IMR-90 (cell line): ENCODE data around the gene CAPN5. TPM values are rescaled to one million over a fixed set of nuclear protein-coding genes. Genes with fewer than 3 reads are reported as not detected.

Experiments used
- ATAC-seq: fragments of 200-7000 bp; cut with Tn5 transposase; 2 replicates; pipeline ENCODE4 v1.9.1; 2020; ENCODE audit warnings: low read depth, mild to moderate bottlenecking, moderate library complexity
- BruUV-seq: library from RNA; stranded (reverse); fragments of 400-500 nt; replicated peaks from 2 replicates; lab custom pipeline; 2021; lab: Mats Ljungman, UMichigan
- CTCF ChIA-PET: fragments of 300-600 bp; formaldehyde crosslinking; extraction: SDS; loops from one replicate; lab custom pipeline; 2021; ENCODE audit warnings: antibody characterized with exemption; lab: Yijun Ruan, JAX
- POLR2A ChIA-PET: fragments of 300-600 bp; sonication (Branson Sonifier 250); formaldehyde crosslinking; loops from one replicate; lab custom pipeline; 2022; ENCODE audit warnings: antibody characterized with exemption; ENCODE audit not compliant: unreplicated experiment; lab: Charles Lee
- DNase-seq: peaks from one replicate; pipeline ENCODE4 v3.0.0; 2013
- H2AFZ ChIP-seq: replicated peaks from 2 replicates; pipeline ENCODE3; 2013; ENCODE audit warnings: low read length, mild to moderate bottlenecking; ENCODE audit not compliant: poor library complexity
- H2AK5ac ChIP-seq: 2 replicates; pipeline ENCODE4 v1.6.1; 2013; ENCODE audit warnings: low read depth, low read length, inconsistent platforms
- H2AK9ac ChIP-seq: replicated peaks from 2 replicates; pipeline ENCODE3; 2013; ENCODE audit warnings: mild to moderate bottlenecking, low read depth, low read length, moderate library complexity; ENCODE audit not compliant: poor library complexity
- H2BK120ac ChIP-seq: 2 replicates; pipeline ENCODE4 v1.6.1; 2013; ENCODE audit warnings: low read depth, low read length, inconsistent platforms
- H2BK15ac ChIP-seq: 3 replicates; pipeline ENCODE4 v1.6.1; 2013; ENCODE audit warnings: low read depth, low read length, inconsistent platforms
- H2BK20ac ChIP-seq: 2 replicates; pipeline ENCODE4 v1.6.1; 2013; ENCODE audit warnings: low read depth, mild to moderate bottlenecking, inconsistent platforms, low read length, moderate library complexity
- H2BK5ac ChIP-seq: 2 replicates; pipeline ENCODE4 v1.6.1; 2013; ENCODE audit warnings: mild to moderate bottlenecking, low read depth, low read length, inconsistent platforms; ENCODE audit not compliant: poor library complexity, severe bottlenecking
- H3K14ac ChIP-seq: replicated peaks from 2 replicates; pipeline ENCODE4 v1.6.1; 2013; ENCODE audit warnings: low read depth, low read length, inconsistent platforms
- H3K18ac ChIP-seq: 2 replicates; pipeline ENCODE4 v1.6.1; 2013; ENCODE audit warnings: low read depth, low read length, control low read depth
- H3K23ac ChIP-seq: 2 replicates; pipeline ENCODE4 v1.6.1; 2013; ENCODE audit warnings: low read depth, low read length, inconsistent platforms
- H3K27ac ChIP-seq: 2 replicates; pipeline ENCODE4 v1.5.1; 2013; ENCODE audit warnings: mild to moderate bottlenecking, control low read depth, low read length; ENCODE audit not compliant: insufficient read depth
- H3K27me3 ChIP-seq: 2 replicates; pipeline ENCODE4 v1.6.1; 2013; ENCODE audit warnings: low read length; ENCODE audit not compliant: control insufficient read depth, insufficient read depth
- H3K36me3 ChIP-seq: 2 replicates; pipeline ENCODE4 v1.6.1; 2013; ENCODE audit warnings: low read length, mixed read lengths; ENCODE audit not compliant: control insufficient read depth, insufficient read depth
- H3K4ac ChIP-seq: 2 replicates; pipeline ENCODE4 v1.6.1; 2013; ENCODE audit warnings: low read depth, low read length, inconsistent platforms
- H3K4me1 ChIP-seq: 2 replicates; pipeline ENCODE4 v1.6.1; 2013; ENCODE audit warnings: low read length, mixed read lengths; ENCODE audit not compliant: control insufficient read depth, insufficient read depth
- H3K4me2 ChIP-seq: 2 replicates; pipeline ENCODE4 v1.6.1; 2013; ENCODE audit warnings: low read depth, mild to moderate bottlenecking, control low read depth, low read length, moderate library complexity
- H3K4me3 ChIP-seq: 2 replicates; pipeline ENCODE4 v1.5.1; 2013; ENCODE audit warnings: low read depth, mild to moderate bottlenecking, control low read depth, low read length, moderate library complexity; ENCODE audit not compliant: insufficient read depth
- H3K56ac ChIP-seq: 2 replicates; pipeline ENCODE4 v1.6.1; 2013; ENCODE audit warnings: low read length, inconsistent platforms; ENCODE audit not compliant: insufficient read depth; ENCODE audit errors: extremely low read depth
- H3K79me1 ChIP-seq, 2 experiments: 2 replicates each; pipeline ENCODE4 v1.6.1; 2013; ENCODE audit warnings: low read length in 2 of 2, inconsistent platforms in 1 of 2, low read depth in 1 of 2
- H3K9ac ChIP-seq: 2 replicates; pipeline ENCODE4 v1.6.1; 2013; ENCODE audit warnings: low read depth, low read length, control low read depth
- H3K9me1 ChIP-seq: 2 replicates; pipeline ENCODE4 v1.6.1; 2013; ENCODE audit warnings: low read length, inconsistent platforms; ENCODE audit not compliant: insufficient read depth
- H3K9me3 ChIP-seq: 2 replicates; pipeline ENCODE4 v1.6.1; 2013; ENCODE audit warnings: low read length; ENCODE audit not compliant: control insufficient read depth, insufficient read depth
- H4K20me1 ChIP-seq: 2 replicates; pipeline ENCODE4 v1.6.1; 2013; ENCODE audit warnings: low read length, inconsistent platforms; ENCODE audit not compliant: insufficient read depth
- H4K5ac ChIP-seq: 2 replicates; pipeline ENCODE4 v1.6.1; 2013; ENCODE audit warnings: mild to moderate bottlenecking, low read depth, low read length, control low read depth
- H4K8ac ChIP-seq, 2 experiments: 2 replicates each; pipeline ENCODE4 v1.6.1; 2013; ENCODE audit warnings: low read depth in 2 of 2, low read length in 2 of 2, control low read depth in 1 of 2, inconsistent platforms in 1 of 2
- H4K91ac ChIP-seq: 2 replicates; pipeline ENCODE4 v1.6.1; 2013; ENCODE audit warnings: low read depth, low read length, inconsistent platforms; ENCODE audit not compliant: insufficient read depth
- FOS ChIP-seq: fragments of 150-350 bp; IDR thresholded peaks from 2 replicates; pipeline ENCODE4 v1.6.1; 2016; ENCODE audit warnings: low read depth, low read length
- MAZ ChIP-seq: IDR thresholded peaks from 2 replicates; pipeline ENCODE4 v1.6.1; 2012; ENCODE audit warnings: low read depth, mild to moderate bottlenecking, low read length, improper control_type of control experiment, moderate library complexity, borderline replicate concordance
- NFE2L2 ChIP-seq: fragments of 150-350 bp; IDR thresholded peaks from 2 replicates; pipeline ENCODE4 v1.6.1; 2016; ENCODE audit warnings: low read depth, mild to moderate bottlenecking, low read length
- SMC3 ChIP-seq: fragments of 150-350 bp; IDR thresholded peaks from 2 replicates; pipeline ENCODE4 v1.6.1; 2016; ENCODE audit warnings: low read depth, mild to moderate bottlenecking, antibody characterized with exemption, low read length, moderate library complexity
- WGBS, 2 experiments: methylation state at CpG; one replicate each; pipeline versions ENCODE4 v1.1.5 to v1.1.7; 2013; ENCODE audit warnings: missing lambda C conversion rate in 2 of 2; ENCODE audit not compliant: insufficient read length in 1 of 2; ENCODE audit errors: extremely low coverage in 2 of 2; 5-methylcytosine and 5-hydroxymethylcytosine counted together
- dilution Hi-C: fragments of 300-500 bp; cut with HindIII; formaldehyde crosslinking; loops from one replicate; pipeline ENCODE4 v1.14.3; 2018; ENCODE audit warnings: low sequenced_read_pairs; ENCODE audit not compliant: unreplicated experiment
- in situ Hi-C: fragments of 300-500 bp; cut with MboI; formaldehyde crosslinking; loops from 3 replicates; pipeline ENCODE4 v1.14.3; 2019; ENCODE audit warnings: low sequenced_read_pairs, inconsistent platforms, mixed read lengths
- intact Hi-C: fragments of 100-400 bp; cut with micrococcal nuclease; formaldehyde crosslinking; loops from 2 replicates; pipeline ENCODE4 v1.10.0; 2022
- polyA plus RNA-seq, 3 experiments: library from polyadenylated mRNA; depleted of rRNA; stranded (reverse); fragments of >200 nt; gene quantifications; 2 replicates each; pipeline ENCODE4 v1.2.3, GENCODE V29; 2012; ENCODE audit warnings: low replicate concordance in 1 of 3
- total RNA-seq: library from RNA; depleted of rRNA; stranded (reverse); fragments of >200 nt; gene quantifications from 2 replicates; pipeline ENCODE4 v1.2.3, GENCODE V29; 2012

The CAPN5 gene
- total and polyA plus RNA-seq, 2 of the 4 experiments (the other 2 are of a cell fraction), result 8.1 to 24.0 TPM

GRCh38 chr11:77159219-77159936, 92.6 kb downstream of the CAPN5 start:
- Histone ChIP-seq H3K4ac (no peak overlapping the region), H4K5ac (no peak overlapping the region), H2AK5ac (no peak overlapping the region), H3K4me2 (no peak overlapping the region), H4K8ac (no peak overlapping the region), H3K36me3 (no peaks in the 10 kb centered on the region), H3K27me3 (peaks cover 69% of the 10 kb centered on the region), H4K20me1 (no peaks in the 10 kb centered on the region), H3K9ac (no peak overlapping the region), H4K91ac (no peak overlapping the region), H3K27ac (no peak overlapping the region), H3K56ac (no peak overlapping the region), H2BK20ac (no peak overlapping the region), H3K4me3 (no peak overlapping the region), H3K14ac (no peak overlapping the region), H2AFZ (no peak overlapping the region), H3K18ac (no peak overlapping the region), H2BK120ac (no peak overlapping the region), H2AK9ac (no peak overlapping the region), H2BK5ac (no peak overlapping the region), H3K9me1 (no peaks in the 10 kb centered on the region), H3K4me1 (no peaks in the 10 kb centered on the region), H3K9me3 (no peaks in the 10 kb centered on the region), H2BK15ac (no peak overlapping the region), H3K23ac (no peak overlapping the region), H3K79me1 (no peaks in the 10 kb centered on the region)
- ChIA-PET POLR2A (no interaction called here), CTCF (no interaction called here)
- ATAC-seq (no peak), DNase-seq (no peak)
- no peak for TF ChIP-seq SMC3
- no peak for TF ChIP-seq FOS
- no peak for TF ChIP-seq NFE2L2
- no peak for TF ChIP-seq MAZ
- no TSS peak for BruUV-seq
- intact Hi-C loops (no loop called here), in situ Hi-C loops (no loop called here), dilution Hi-C loops (no loop called here)
- 14% methylated on average over 1 of the region's 4 CpGs; no CpG with 5 or more reads in 1 of the 2 experiments for WGBS, 2 experiments
